ENCODE measurements around the gene ISOC1. TPM values are rescaled to one million over a fixed set of nuclear protein-coding genes. Genes with fewer than 3 reads are reported as not detected.

The ISOC1 gene
- total RNA-seq, 2 experiments from 2014 or later, result 6.6 to 7.1 TPM

DNA sequence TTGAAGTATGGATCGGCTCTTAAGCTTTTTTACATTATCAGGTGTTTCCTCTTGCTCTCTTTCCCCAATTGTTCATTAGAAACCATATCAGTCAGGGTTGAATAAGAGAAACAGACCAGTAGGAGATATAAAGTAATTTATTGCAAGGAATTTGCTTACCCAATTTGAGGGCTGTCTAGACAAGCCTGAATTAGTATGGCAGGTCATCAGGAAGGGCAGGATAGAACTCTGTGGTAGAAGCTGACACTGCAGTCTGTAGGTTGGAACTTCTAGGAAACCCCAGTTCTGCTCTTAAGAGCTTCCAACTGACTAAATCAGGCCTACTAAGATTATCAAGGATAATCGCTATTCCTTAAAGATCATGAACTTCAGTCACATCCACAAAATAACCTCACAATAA, 24.3 kb downstream of the ISOC1 start:
- H3K4me1 Mint-ChIP-seq (ENCODE audit: low read depth), result no peaks in the 10 kb centered on the region
- no peak overlapping the region for H3K4me3 ChIP-seq (ENCODE audit: low read length)
- no peaks in the 10 kb centered on the region for H3K36me3 ChIP-seq (ENCODE audit: insufficient read depth, low read length)
- intact Hi-C loops (cut with DNase I, micrococcal nuclease), result no loop called here
- no peak for ATAC-seq (ENCODE audit: poor library complexity)
- TF ChIP-seq, protein P1, sequence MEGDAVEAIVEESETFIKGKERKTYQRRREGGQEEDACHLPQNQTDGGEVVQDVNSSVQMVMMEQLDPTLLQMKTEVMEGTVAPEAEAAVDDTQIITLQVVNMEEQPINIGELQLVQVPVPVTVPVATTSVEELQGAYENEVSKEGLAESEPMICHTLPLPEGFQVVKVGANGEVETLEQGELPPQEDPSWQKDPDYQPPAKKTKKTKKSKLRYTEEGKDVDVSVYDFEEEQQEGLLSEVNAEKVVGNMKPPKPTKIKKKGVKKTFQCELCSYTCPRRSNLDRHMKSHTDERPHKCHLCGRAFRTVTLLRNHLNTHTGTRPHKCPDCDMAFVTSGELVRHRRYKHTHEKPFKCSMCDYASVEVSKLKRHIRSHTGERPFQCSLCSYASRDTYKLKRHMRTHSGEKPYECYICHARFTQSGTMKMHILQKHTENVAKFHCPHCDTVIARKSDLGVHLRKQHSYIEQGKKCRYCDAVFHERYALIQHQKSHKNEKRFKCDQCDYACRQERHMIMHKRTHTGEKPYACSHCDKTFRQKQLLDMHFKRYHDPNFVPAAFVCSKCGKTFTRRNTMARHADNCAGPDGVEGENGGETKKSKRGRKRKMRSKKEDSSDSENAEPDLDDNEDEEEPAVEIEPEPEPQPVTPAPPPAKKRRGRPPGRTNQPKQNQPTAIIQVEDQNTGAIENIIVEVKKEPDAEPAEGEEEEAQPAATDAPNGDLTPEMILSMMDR (IDR thresholded peaks at IDR 0.05), result no peak
- H3K27ac ChIP-seq (ENCODE audit: low read depth in 1 of 2, low read length in 2 of 2), result no peak overlapping the region
- H3K36me3 Mint-ChIP-seq (ENCODE audit: low read depth), result peaks cover 17% of the 10 kb centered on the region
- no peak overlapping the region for H3K27ac Mint-ChIP-seq
- H3K4me3 Mint-ChIP-seq, result no peak overlapping the region
- ChIA-PET CTCF (no interaction called here), POLR2A (no interaction called here)
- no peaks in the 10 kb centered on the region for H3K4me1 ChIP-seq (ENCODE audit: insufficient read depth, low read length)
- H3K9me3 Mint-ChIP-seq, result no peaks in the 10 kb centered on the region
- H3K27me3 Mint-ChIP-seq, result no peaks in the 10 kb centered on the region
- no peaks in the 10 kb centered on the region for H3K9me3 ChIP-seq (ENCODE audit: control insufficient read depth in 1 of 2, insufficient read depth in 1 of 2, low read length in 2 of 2)
- no peak for DNase-seq
- H3K27me3 ChIP-seq (ENCODE audit: control insufficient read depth in 1 of 2, insufficient read depth in 2 of 2, low read length in 2 of 2), result no peaks in the 10 kb centered on the region

DNA sequence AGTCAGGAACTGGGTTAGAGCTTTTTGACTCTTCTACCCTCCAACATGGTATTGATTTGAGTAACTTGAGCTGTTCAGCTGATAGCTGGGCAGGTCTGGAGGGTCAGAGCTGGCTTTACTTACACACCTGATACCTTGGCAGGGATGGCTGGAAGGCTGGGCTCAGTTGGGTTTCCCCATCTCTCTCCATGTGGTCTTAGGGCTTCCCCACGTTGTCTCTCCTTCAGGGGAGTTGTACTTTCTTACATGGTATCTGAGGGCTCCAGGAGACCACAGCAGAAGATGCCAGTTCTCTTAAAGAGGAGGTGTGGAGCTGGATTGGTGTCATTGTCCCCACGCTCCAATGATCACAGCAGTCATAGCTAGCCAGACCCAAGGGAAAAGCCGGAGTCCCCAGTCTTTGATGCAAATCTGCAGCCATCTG, 25.6 kb downstream of the ISOC1 start:
- no peaks in the 10 kb centered on the region for H3K9me3 Mint-ChIP-seq
- H3K27ac Mint-ChIP-seq, result no peak overlapping the region
- no peaks in the 10 kb centered on the region for H3K4me1 ChIP-seq (ENCODE audit: insufficient read depth, low read length)
- no peak overlapping the region for H3K27ac ChIP-seq (ENCODE audit: low read depth in 1 of 2, low read length in 2 of 2)
- no peaks in the 10 kb centered on the region for H3K4me1 Mint-ChIP-seq (ENCODE audit: low read depth)
- no peak overlapping the region for H3K4me3 ChIP-seq (ENCODE audit: low read length)
- no peaks in the 10 kb centered on the region for H3K27me3 Mint-ChIP-seq
- H3K9me3 ChIP-seq (ENCODE audit: control insufficient read depth in 1 of 2, insufficient read depth in 1 of 2, low read length in 2 of 2), result no peaks in the 10 kb centered on the region
- H3K4me3 Mint-ChIP-seq, result no peak overlapping the region
- no peaks in the 10 kb centered on the region for H3K27me3 ChIP-seq (ENCODE audit: control insufficient read depth in 1 of 2, insufficient read depth in 2 of 2, low read length in 2 of 2)
- H3K36me3 ChIP-seq (ENCODE audit: insufficient read depth, low read length), result no peaks in the 10 kb centered on the region
- H3K36me3 Mint-ChIP-seq (ENCODE audit: low read depth), result peaks cover 9% of the 10 kb centered on the region
- TF ChIP-seq, protein P1 (IDR thresholded peaks at IDR 0.05), result no peak
- ChIA-PET POLR2A (interaction anchor here (1.2 kb wide), 1 partner anchor 25 kb away, joined by 3 read pairs; no protein-coding TSS in a partner anchor), CTCF (no interaction called here)
- ATAC-seq (ENCODE audit: poor library complexity) (no peak), DNase-seq (no peak)
- intact Hi-C loops (cut with DNase I, micrococcal nuclease), result loop anchor here in 1 of 2 experiments (10.0 kb wide), 1 partner anchor 1555 kb away; no protein-coding TSS in a partner anchor

DNA sequence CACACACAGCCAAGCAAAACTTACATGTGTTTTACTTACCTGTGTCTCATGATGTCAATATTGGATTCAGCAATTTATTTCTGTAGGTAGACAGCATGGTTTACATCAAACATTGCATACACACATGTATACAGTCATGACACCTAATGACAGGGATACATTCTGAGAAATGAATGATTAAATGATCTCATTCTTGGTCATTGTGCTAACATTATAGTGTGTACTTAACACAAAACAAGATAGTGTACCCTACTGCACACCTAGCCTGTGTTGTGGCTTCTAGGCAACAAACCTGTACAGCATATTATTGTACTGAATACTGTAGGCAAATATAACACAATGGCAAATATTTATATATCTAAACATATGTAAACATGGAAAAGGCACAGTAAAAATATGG, 28.0 kb downstream of the ISOC1 start:
- H3K27me3 Mint-ChIP-seq, result no peaks in the 10 kb centered on the region
- Histone ChIP-seq H3K27me3 (ENCODE audit: control insufficient read depth in 1 of 2, insufficient read depth in 2 of 2, low read length in 2 of 2) (no peaks in the 10 kb centered on the region), H3K27ac (ENCODE audit: low read depth in 1 of 2, low read length in 2 of 2) (no peak overlapping the region), H3K4me1 (ENCODE audit: insufficient read depth, low read length) (peaks cover 5% of the 10 kb centered on the region), H3K4me3 (ENCODE audit: low read length) (no peak overlapping the region), H3K36me3 (ENCODE audit: insufficient read depth, low read length) (no peaks in the 10 kb centered on the region), H3K9me3 (ENCODE audit: control insufficient read depth in 1 of 2, insufficient read depth in 1 of 2, low read length in 2 of 2) (peaks cover 0 to 4% of the 10 kb centered on the region in 2 experiments)
- ATAC-seq (ENCODE audit: poor library complexity) (no peak), DNase-seq (no peak)
- no peak overlapping the region for H3K27ac Mint-ChIP-seq
- H3K9me3 Mint-ChIP-seq, result no peaks in the 10 kb centered on the region
- ChIA-PET CTCF (no interaction called here), POLR2A (no interaction called here)
- H3K36me3 Mint-ChIP-seq (ENCODE audit: low read depth), result no peaks in the 10 kb centered on the region
- intact Hi-C loops (cut with DNase I, micrococcal nuclease), result loop anchor here in 1 of 2 experiments (10.0 kb wide), 1 partner anchor 1558 kb away; no protein-coding TSS in a partner anchor
- TF ChIP-seq, protein P1 (IDR thresholded peaks at IDR 0.05), result no peak
- H3K4me3 Mint-ChIP-seq, result no peak overlapping the region
- H3K4me1 Mint-ChIP-seq (ENCODE audit: low read depth), result peaks cover 12% of the 10 kb centered on the region

All from CD4-positive, alpha-beta T cell (primary cell).